Heart right ventricle (tissue), 16 donors: ENCODE results near the gene SF3A2. TPM values are rescaled to one million over a fixed set of nuclear protein-coding genes. Genes with fewer than 3 reads are reported as not detected.

ENCODE experiments used
- ATAC-seq, 8 donors: fragments of 200-7000 bp; cut with Tn5 transposase; one replicate each; pipeline ENCODE4 v1.9.1; 2020; ENCODE audit warnings: mild to moderate bottlenecking in 8 of 8, moderate library complexity in 8 of 8, moderate number of reproducible peaks in 1 of 8
- DNase-seq, 2 donors: peaks; one replicate each; pipeline ENCODE4 v3.0.0-alpha.2; 2020
- H3K27ac ChIP-seq, 10 donors: fragments of 200-600 bp; sonication (generic) in 2 of 10; one replicate each; pipeline versions ENCODE4 v1.5.0 to v1.8.0; 2020 to 2022; ENCODE audit warnings: mild to moderate bottlenecking in 3 of 10
- H3K27me3 ChIP-seq, 7 donors: fragments of 200-600 bp; one replicate each; pipeline ENCODE4 v1.8.0; 2021 to 2022; ENCODE audit warnings: mild to moderate bottlenecking in 2 of 7
- H3K36me3 ChIP-seq, 9 donors: fragments of 200-600 bp; sonication (generic) in 1 of 9; one replicate each; pipeline versions ENCODE4 v1.5.0 to v1.8.0; 2020 to 2022; ENCODE audit warnings: mild to moderate bottlenecking in 2 of 9
- H3K4me1 ChIP-seq, 9 donors: fragments of 200-600 bp; sonication (generic) in 1 of 9; one replicate each; pipeline versions ENCODE4 v1.5.0 to v1.8.0; 2020 to 2022; ENCODE audit warnings: mild to moderate bottlenecking in 4 of 9
- H3K4me3 ChIP-seq, 10 donors: fragments of 200-600 bp; sonication (generic) in 2 of 10; one replicate each; pipeline versions ENCODE4 v1.5.0 to v1.8.0; 2020 to 2022; ENCODE audit warnings: mild to moderate bottlenecking in 7 of 10, moderate library complexity in 2 of 10
- H3K9me3 ChIP-seq, 11 donors: fragments of 200-600 bp in 10 of 11; sonication (generic) in 2 of 11; one replicate each; pipeline versions ENCODE4 v1.5.0 to v1.8.0; 2013 to 2022; ENCODE audit warnings: mild to moderate bottlenecking in 2 of 11, control low read depth in 1 of 11, moderate library complexity in 1 of 11
- CTCF ChIP-seq, 9 donors: fragments of 200-600 bp; sonication (generic) in 2 of 9; IDR thresholded peaks; one replicate each; pipeline versions ENCODE4 v1.5.0 to v1.8.0; 2021 to 2022; ENCODE audit warnings: antibody characterized with exemption in 9 of 9, mild to moderate bottlenecking in 5 of 9, moderate library complexity in 1 of 9
- WGBS, 2 donors: extraction: QIAGEN DNeasy Blood & Tissue Kit; methylation state at CpG; one replicate each; pipeline ENCODE4 v1.1.7; 2013; ENCODE audit warnings: inconsistent platforms in 1 of 2; 5-methylcytosine and 5-hydroxymethylcytosine counted together
- intact Hi-C, 10 donors: fragments of 100-400 bp; cut with DNase I; formaldehyde crosslinking; loops; one replicate each; pipeline versions ENCODE4 v1.11.1 to v1.14.2; 2022
- polyA plus RNA-seq, 2 donors: library from polyadenylated mRNA; stranded (reverse); fragments of 200-250 nt; gene quantifications; one replicate each; pipeline ENCODE4 v1.2.3, GENCODE V29; 2013
- total RNA-seq, 10 donors: library from RNA; stranded (reverse); fragmentation: NEBNext Ultra II Directional in 3 of 10; extraction: Animal tissue kit (Norgen Biotek cat#: 25700) in 3 of 10; gene quantifications; one replicate each; pipeline versions ENCODE4 v1.2.1 to v1.2.4, GENCODE V29; 2021 to 2023
- donor health status: Arrhythmogenic right ventricular cardiomyopathy.
- donor health status: ischemic (EF 13 %, LVEDD 7.1; RV severe dilation, severe dysfunction).
- donor health status: healthy with polysubstance abuse.
- donor health status: DM: no; HTN: yes; CAD: no.
- donor health status: DM: no; HTN: no; CAD: no.
- donor health status: ischemic (EF 25% LVEDD 6.9; RV normal size, moderate dysfunction).
- donor health status: ischemic (EF 25% LVEDD 5.7; RV mildly dilated, moderate dysfunction).
- donor health status: healthy.
- donor health status: DM: yes; HTN: yes; CAD: no.
- donor health status: Ischemic cardiomyopathy.
- donor health status: ischemic (EF 35%, LVEDD 5.7; RV mildly dilated, moderate dysfunction).
- donor health status: nonischemic (EF 11% LVEDD 7.7; RV severe dilation, severe dysfunction).
- donor health status: DM: yes; HTN: yes; CAD: no.
- donor health status: PGD.
- donor health status: ischemic (EF 29% LVEDD 5.4; RV normal size, mild dysfunction).
- donor health status: nonischemic (EF 23%, LVEDD 6.1; RV moderate dilation, normal function).

SF3A2 gene
- total and polyA plus RNA-seq, 12 donors = 24.6 to 47.3 (median 30.4) TPM

DNA sequence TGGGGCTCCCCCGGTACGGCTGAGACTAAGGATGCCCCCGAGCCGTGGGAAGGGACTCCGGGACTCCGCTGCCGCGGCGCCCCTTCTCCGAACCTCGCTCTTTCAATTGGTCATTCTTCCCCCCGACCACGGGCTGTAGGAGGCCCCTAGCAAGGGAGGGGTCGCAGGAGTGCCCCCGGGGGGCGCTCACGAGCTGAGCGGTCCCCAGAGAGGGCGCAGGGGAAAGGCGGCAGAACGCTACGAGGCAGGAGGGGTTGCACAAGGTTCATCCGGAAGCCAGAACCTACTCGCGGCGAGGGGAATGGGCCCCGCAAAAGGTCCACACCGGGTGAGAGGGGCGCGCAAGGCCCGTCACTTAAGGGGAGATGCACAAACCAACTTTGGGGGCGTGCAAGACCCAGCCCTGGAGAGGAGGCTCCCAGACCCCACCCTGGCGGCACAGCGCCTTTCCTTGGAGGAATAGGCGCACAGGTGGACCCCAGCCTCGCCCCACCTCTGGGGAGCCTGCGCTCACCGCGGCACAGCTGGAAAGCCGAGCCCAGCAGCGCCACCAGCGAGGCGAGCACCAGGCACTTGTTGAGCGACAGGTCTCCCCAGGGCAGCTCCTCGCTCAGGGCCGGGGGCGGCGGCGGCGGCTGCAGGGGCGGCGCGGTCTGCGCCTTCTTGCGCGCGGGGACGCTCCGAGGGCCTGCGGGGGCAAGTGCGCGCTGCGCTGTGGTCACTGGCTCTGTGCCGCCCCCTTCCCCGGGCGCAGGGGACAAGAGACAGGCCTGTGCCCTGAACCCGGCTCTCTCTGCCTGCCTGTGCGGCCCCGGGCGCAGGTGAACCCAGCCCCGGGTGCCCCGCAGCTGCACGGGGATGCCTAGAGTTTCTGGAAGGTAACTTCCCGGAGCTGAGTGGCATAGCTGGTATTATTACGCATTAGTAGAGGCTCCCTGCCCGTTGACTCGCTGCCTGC is 16.8 kb downstream of the SF3A2 start:
- intact Hi-C loops = no loop called here
- Histone ChIP-seq H3K9me3 (no peaks in the 10 kb centered on the region), H3K4me1 (peaks cover 8 to 43% (median 36%) of the 10 kb centered on the region in 9 donors), H3K36me3 (peaks cover 0 to 5% (median 0%) of the 10 kb centered on the region in 9 donors), H3K27me3 (peaks cover 36 to 59% (median 52%) of the 10 kb centered on the region in 7 donors), H3K27ac (no peak overlapping the region), H3K4me3 (peak overlapping the region in 7 of 10 donors; percentile 0 to 34 (median 19))
- WGBS, 2 donors = 3 to 5% methylated on average over 77 of the region's 77 CpGs
- peak in 4 of 9 donors; percentile 6 to 23 (median 20) for TF ChIP-seq CTCF (IDR thresholded peaks at IDR 0.05)
- no peak for DNase-seq
- ATAC-seq = no peak

DNA sequence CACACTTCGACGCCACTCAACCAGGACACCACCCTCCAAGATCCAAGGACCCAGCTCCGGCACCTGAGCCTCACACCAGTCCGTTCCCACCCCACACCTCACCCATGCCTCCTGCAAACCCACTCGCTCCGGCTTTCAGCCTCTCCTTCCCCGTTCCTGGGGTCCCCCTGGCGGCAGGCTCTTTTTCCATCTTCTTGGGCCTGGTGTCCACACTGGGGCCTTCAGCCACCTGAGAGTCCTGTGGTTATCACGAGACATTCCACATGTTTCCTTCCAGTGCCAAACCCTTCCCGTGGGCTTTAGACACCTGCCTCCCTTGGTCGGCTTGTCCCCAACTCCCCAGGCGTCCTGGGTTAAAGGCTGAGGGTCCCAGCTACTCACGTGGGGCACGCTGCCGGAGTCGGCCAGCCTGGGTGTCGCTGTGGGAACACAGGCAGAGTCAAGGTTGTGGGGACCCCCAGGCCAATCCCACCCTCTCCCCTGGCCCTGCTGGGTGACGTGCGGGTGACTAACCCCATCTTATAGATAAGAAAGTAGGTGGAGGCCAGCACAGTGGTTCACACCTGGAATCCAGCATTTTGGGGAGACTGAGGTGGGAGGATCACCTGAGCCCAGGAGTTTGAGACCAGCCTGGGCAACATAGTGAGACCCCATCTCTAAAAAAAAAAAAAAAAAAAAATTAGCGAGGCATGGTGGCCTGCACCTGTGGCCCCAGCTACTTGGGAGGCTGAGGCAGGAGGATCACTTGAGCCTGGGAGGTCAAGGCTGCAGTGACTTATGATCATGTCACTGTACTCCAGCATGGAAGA is 17.6 kb downstream of the SF3A2 start:
- Histone ChIP-seq H3K27me3 (peaks cover 36 to 52% (median 51%) of the 10 kb centered on the region in 7 donors), H3K27ac (no peak overlapping the region), H3K36me3 (peaks cover 0 to under 1% (median 0%) of the 10 kb centered on the region in 9 donors), H3K4me3 (no peak overlapping the region), H3K9me3 (no peaks in the 10 kb centered on the region), H3K4me1 (peaks cover 8 to 43% (median 36%) of the 10 kb centered on the region in 9 donors)
- intact Hi-C loops = no loop called here
- no peak for DNase-seq
- no peak for ATAC-seq
- TF ChIP-seq CTCF (IDR thresholded peaks at IDR 0.05) = peak in 6 of 9 donors; percentile 9 to 28 (median 20)
- WGBS, 2 donors = 63 to 67% methylated on average over 19 to 20 of the region's 20 CpGs

DNA sequence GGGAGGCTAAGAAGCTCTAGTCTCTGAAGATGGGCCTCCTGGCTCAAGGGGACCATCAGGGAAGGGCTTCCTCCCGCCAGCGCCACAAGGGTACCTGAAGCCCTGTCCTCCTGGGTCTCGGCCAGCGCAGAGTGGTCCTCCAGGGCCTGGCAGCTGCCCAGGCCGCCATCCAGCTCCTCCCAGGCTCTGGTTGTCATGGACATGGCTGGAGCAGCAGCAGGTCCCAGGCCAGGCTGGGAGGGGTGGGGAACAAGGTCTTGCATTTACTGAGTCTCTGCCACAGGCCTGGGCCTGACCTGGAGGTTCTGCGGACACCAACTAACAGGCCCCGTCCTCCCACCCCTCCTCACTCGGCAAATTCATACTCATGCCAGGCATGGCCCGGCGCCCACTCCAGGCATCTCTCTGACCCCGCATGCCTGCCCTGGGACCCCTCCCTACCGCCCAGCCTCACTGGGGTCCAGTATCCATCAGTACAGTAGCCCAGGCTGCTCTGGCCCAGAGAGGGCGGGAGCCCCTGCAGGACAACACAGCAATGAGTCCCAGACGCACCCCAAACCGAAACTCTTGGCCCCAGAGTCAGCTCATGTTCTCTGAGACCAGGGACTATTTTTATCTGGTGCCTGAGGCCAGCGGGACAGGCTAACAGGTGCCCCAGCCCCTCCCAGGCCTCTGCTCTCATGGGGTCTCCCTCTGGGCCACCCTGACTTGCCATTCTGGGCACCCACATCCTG is 18.7 kb downstream of the SF3A2 start:
- H3K9me3 ChIP-seq = no peaks in the 10 kb centered on the region
- no peak for DNase-seq
- H3K4me1 ChIP-seq = peaks cover 6 to 34% (median 32%) of the 10 kb centered on the region in 9 donors
- WGBS, 2 donors = 93 to 95% methylated on average over 16 of the region's 16 CpGs
- no peak for TF ChIP-seq CTCF (IDR thresholded peaks at IDR 0.05)
- H3K27ac ChIP-seq = no peak overlapping the region
- H3K36me3 ChIP-seq = no peaks in the 10 kb centered on the region
- peaks cover 32 to 42% (median 41%) of the 10 kb centered on the region in 7 donors for H3K27me3 ChIP-seq
- no peak for ATAC-seq
- intact Hi-C loops = no loop called here
- no peak overlapping the region for H3K4me3 ChIP-seq
